ENCODE measurements around the gene MYO5B. TPM values are rescaled to one million over a fixed set of nuclear protein-coding genes. Genes with fewer than 3 reads are reported as not detected.

Gene MYO5B
- total and polyA plus RNA-seq, 2 of the 4 experiments (the other 2 are of a cell fraction) = 0.24 to 0.54 TPM

DNA sequence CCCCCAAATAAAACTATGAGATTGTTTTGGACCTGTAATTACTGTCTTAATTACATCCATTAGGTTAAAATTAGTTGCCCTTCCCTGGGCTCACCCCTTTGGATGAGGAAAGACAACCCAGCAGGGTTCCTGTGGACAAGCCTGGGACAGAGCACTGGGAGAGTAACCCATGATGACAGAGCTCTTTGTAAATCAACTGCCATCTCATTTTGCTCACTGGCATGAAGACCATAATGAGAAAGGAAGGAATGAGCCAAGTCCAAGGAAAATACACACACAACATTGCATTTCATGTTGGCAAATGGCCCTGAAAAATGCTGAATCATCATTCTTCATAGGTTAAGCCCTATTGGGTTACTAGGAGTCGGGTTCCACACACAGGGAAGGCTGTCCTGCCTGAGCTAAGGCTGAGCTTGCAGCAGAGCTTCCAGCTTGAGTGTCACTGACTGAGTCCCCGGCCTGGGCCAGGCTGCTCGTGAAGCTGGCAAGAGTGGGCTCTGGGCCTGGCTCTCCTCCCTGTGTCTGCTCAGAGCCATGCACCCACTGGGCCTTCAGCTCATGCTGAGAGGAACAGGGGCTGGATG is 287.5 kb downstream of the MYO5B start:
- ChIA-PET CTCF (no interaction called here), POLR2A (ENCODE audit: unreplicated experiment) (no interaction called here)
- Histone ChIP-seq H2BK5ac (ENCODE audit: low read depth, low read length, poor library complexity, severe bottlenecking) (no peak overlapping the region), H4K5ac (ENCODE audit: low read depth, low read length) (no peak overlapping the region), H3K27me3 (ENCODE audit: control insufficient read depth, insufficient read depth, low read length) (peaks cover 5% of the 10 kb centered on the region; the same call in 1 of the 2 replicates), H3K56ac (ENCODE audit: extremely low read depth, insufficient read depth, low read length) (no peak overlapping the region), H2BK120ac (ENCODE audit: low read depth, low read length) (no peak overlapping the region), H3K4me1 (ENCODE audit: control insufficient read depth, insufficient read depth, low read length) (no peaks in the 10 kb centered on the region), H3K4ac (ENCODE audit: low read depth, low read length) (no peak overlapping the region), H4K8ac (ENCODE audit: low read depth in 2 of 2, low read length in 2 of 2) (no peak overlapping the region), H2AK9ac (replicated peaks; ENCODE audit: low read depth, low read length, poor library complexity) (no peak overlapping the region), H3K18ac (ENCODE audit: low read depth, low read length) (no peak overlapping the region), H4K91ac (ENCODE audit: insufficient read depth, low read depth, low read length) (no peak overlapping the region), H3K4me2 (ENCODE audit: low read depth, low read length) (no peak overlapping the region), H2BK15ac (ENCODE audit: low read depth, low read length) (no peak overlapping the region), H3K36me3 (ENCODE audit: control insufficient read depth, insufficient read depth, low read length) (no peaks in the 10 kb centered on the region), H3K4me3 (ENCODE audit: insufficient read depth, low read depth, low read length) (no peak overlapping the region), H2BK20ac (ENCODE audit: low read depth, low read length) (no peak overlapping the region), H3K9ac (ENCODE audit: low read depth, low read length) (no peak overlapping the region), H2AK5ac (ENCODE audit: low read depth, low read length) (no peak overlapping the region), H3K14ac (replicated peaks; ENCODE audit: low read depth, low read length) (no peak overlapping the region), H3K9me3 (ENCODE audit: control insufficient read depth, insufficient read depth, low read length) (no peaks in the 10 kb centered on the region), H3K79me1 (ENCODE audit: low read depth in 1 of 2, low read length in 2 of 2) (no peaks in the 10 kb centered on the region), H3K27ac (ENCODE audit: insufficient read depth, low read length) (no peak overlapping the region), H3K23ac (ENCODE audit: low read depth, low read length) (no peak overlapping the region), H2AFZ (replicated peaks; ENCODE audit: low read length, poor library complexity) (no peak overlapping the region), H4K20me1 (ENCODE audit: insufficient read depth, low read length) (no peaks in the 10 kb centered on the region), H3K9me1 (ENCODE audit: insufficient read depth, low read length) (no peaks in the 10 kb centered on the region)
- 24% methylated on average over 2 of the region's 3 CpGs; no CpG with 5 or more reads in 1 of the 2 experiments for WGBS, 2 experiments (ENCODE audit: extremely low coverage in 2 of 2, insufficient read length in 1 of 2)
- TF ChIP-seq RFX5 (IDR thresholded peaks at IDR 0.05; ENCODE audit: low read depth, low read length) (no peak), MXI1 (IDR thresholded peaks at IDR 0.05; ENCODE audit: borderline replicate concordance, low read depth, low read length) (no peak), MAFK (IDR thresholded peaks at IDR 0.05; ENCODE audit: low read depth, low read length) (peak; percentile 99)
- TF ChIP-seq, protein P1, sequence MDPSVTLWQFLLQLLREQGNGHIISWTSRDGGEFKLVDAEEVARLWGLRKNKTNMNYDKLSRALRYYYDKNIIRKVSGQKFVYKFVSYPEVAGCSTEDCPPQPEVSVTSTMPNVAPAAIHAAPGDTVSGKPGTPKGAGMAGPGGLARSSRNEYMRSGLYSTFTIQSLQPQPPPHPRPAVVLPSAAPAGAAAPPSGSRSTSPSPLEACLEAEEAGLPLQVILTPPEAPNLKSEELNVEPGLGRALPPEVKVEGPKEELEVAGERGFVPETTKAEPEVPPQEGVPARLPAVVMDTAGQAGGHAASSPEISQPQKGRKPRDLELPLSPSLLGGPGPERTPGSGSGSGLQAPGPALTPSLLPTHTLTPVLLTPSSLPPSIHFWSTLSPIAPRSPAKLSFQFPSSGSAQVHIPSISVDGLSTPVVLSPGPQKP (IDR thresholded peaks at IDR 0.05; ENCODE audit: borderline replicate concordance, low read depth, low read length) = no peak
- in situ Hi-C loops (cut with MboI; ENCODE audit: low sequenced_read_pairs) (no loop called here), dilution Hi-C loops (cut with HindIII; ENCODE audit: low sequenced_read_pairs, unreplicated experiment) (no loop called here), intact Hi-C loops (cut with micrococcal nuclease) (no loop called here)
- no TSS peak for BruUV-seq (replicated peaks)
- DNase-seq (no peak), ATAC-seq (ENCODE audit: low read depth) (no peak)

All from IMR-90 (cell line).